ENCODE measurements around the gene NR2C2AP. TPM values are rescaled to one million over a fixed set of nuclear protein-coding genes. Genes with fewer than 3 reads are reported as not detected.
A peak's percentile ranks its signal among the peaks of the same experiment; 100 is the strongest.

The NR2C2AP gene
- total and polyA plus RNA-seq, 2 of the 13 experiments (the other 11 are each of a cell fraction or from before 2014, with no cell fraction given), result 12.2 to 26.8 TPM

- TF ChIP-seq REST (IDR thresholded peaks at IDR 0.05; ENCODE audit: borderline replicate concordance in 1 of 2, low read depth in 1 of 2, low read length in 2 of 2) (peak in 1 of 2 experiments; percentile 97), ZSCAN12 (CRISPR knock-in tag; IDR thresholded peaks at IDR 0.05) (peak; percentile 84; the same call in 1 of the 2 replicates), NKX3-1 (CRISPR knock-in tag; IDR thresholded peaks at IDR 0.05) (peak; percentile 83; the same call in 1 of the 2 replicates), ZNF121 (CRISPR knock-in tag; IDR thresholded peaks at IDR 0.05) (no peak), NR1H2 (CRISPR knock-in tag; IDR thresholded peaks at IDR 0.05; ENCODE audit: borderline replicate concordance, low read depth) (0 out of 2 replicates have a peak, but pooled peaks have one; percentile 64), PLRG1 (conservative IDR thresholded peaks at IDR 0.05) (no peak), NCOR1 (IDR thresholded peaks at IDR 0.05; ENCODE audit: borderline replicate concordance, low read length) (no peak), CBX1 (IDR thresholded peaks at IDR 0.05; ENCODE audit: low read depth) (no peak), SAP130 (CRISPR knock-in tag; IDR thresholded peaks at IDR 0.05; ENCODE audit: low read depth) (peak; percentile 79), KDM3A (CRISPR knock-in tag; IDR thresholded peaks at IDR 0.05; ENCODE audit: low read depth) (no peak), EP300 (IDR thresholded peaks at IDR 0.05; ENCODE audit: low read depth in 2 of 2, low read length in 2 of 2) (no peak), EP300 (CRISPR knock-in tag; IDR thresholded peaks at IDR 0.05; ENCODE audit: borderline replicate concordance) (no peak), ZNF350 (CRISPR knock-in tag; IDR thresholded peaks at IDR 0.05; ENCODE audit: borderline replicate concordance, low read depth) (no peak), BORCS8-MEF2B (CRISPR knock-in tag; IDR thresholded peaks at IDR 0.05) (peak; percentile 92), ZNF883 (CRISPR knock-in tag; IDR thresholded peaks at IDR 0.05; ENCODE audit: not compliant biosample characterization) (no peak), TCF12 (IDR thresholded peaks at IDR 0.05) (no peak), TCF12 (CRISPR knock-in tag; IDR thresholded peaks at IDR 0.05) (no peak), THAP9 (CRISPR knock-in tag; IDR thresholded peaks at IDR 0.05; ENCODE audit: borderline replicate concordance) (0 out of 2 replicates have a peak, but pooled peaks have one; percentile 28), NCOA2 (CRISPR knock-in tag; IDR thresholded peaks at IDR 0.05) (peak; percentile 39; the same call in 1 of the 2 replicates), ZSCAN9 (CRISPR knock-in tag; IDR thresholded peaks at IDR 0.05; ENCODE audit: borderline replicate concordance) (peak; percentile 86; the same call in 1 of the 2 replicates), GZF1 (CRISPR knock-in tag; IDR thresholded peaks at IDR 0.05) (no peak), NR2F6 (IDR thresholded peaks at IDR 0.05) (no peak), NR2F6 (CRISPR knock-in tag; IDR thresholded peaks at IDR 0.05) (no peak), ZFP36 (IDR thresholded peaks at IDR 0.05; ENCODE audit: borderline replicate concordance, low read depth, low read length, partially characterized antibody) (no peak), ZNF512 (CRISPR knock-in tag; IDR thresholded peaks at IDR 0.05) (no peak), ZNF30 (CRISPR knock-in tag; IDR thresholded peaks at IDR 0.05) (no peak)
Observed at GRCh38 chr19:19214892-19215291, 11.7 kb upstream of the NR2C2AP start (continued).

Measured in HepG2 (cell line).